Hematopoietic multipotent progenitor cell treated with erythropoietin and hydrocortisone succinate and interleukin-3 and kit ligand, for 15 days (in vitro differentiated cells): ENCODE data around the gene SEMA4D.

Experiments used
- DNase-seq: peaks from one replicate; pipeline ENCODE4 v3.0.0-alpha.2; 2015; ENCODE audit warnings: low spot score

Gene SEMA4D

DNA sequence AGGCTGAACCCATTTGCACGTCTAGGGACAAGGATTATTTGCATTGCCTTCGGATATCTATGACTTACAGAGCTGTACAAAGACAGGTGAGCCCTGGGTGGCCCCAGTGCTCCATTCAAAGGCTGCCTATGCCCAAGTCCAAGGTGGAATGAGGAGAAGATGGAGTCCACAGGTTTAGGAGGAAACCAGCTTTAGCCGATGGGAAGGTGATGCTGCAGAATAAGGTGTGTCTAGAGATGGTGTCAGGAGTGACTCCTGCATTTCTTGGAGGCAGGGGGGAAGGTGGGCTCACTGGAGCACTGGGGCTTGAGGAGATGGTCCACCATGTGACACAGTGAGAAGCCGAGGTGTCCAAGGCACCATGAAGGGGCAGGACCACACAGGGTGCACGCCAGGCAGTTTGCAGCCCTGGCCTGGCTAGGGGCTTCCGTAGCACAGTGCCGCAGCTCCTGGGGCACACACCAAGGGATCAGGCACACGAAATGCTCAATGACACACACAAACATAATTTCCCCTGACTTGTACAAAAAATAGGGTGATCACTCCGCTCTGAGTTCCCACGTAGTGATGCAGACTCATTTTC lies 32.1 kb downstream of the SEMA4D start:
- DNase-seq: no peak

DNA sequence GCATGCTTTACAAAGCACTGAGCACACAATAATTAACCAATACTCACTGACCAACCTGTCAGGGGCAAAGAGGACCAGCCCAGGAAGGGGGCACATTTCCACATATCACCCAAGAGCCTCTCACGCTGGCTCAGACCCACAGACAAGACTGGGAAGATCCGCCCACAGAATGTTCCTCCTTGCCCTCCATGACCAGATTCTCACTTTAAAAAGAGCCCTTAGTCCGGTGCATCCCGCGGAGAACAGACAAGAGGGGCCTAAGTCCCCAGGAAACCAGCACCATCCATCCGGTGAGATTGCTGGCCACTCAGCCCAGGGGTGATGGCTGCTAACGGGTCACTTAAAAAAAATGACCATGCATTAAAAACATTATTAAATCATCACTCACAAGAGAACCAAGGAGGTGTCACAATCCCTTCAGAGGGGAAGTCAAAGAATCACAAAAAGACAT lies 32.9 kb downstream of the SEMA4D start:
- no peak for DNase-seq

DNA sequence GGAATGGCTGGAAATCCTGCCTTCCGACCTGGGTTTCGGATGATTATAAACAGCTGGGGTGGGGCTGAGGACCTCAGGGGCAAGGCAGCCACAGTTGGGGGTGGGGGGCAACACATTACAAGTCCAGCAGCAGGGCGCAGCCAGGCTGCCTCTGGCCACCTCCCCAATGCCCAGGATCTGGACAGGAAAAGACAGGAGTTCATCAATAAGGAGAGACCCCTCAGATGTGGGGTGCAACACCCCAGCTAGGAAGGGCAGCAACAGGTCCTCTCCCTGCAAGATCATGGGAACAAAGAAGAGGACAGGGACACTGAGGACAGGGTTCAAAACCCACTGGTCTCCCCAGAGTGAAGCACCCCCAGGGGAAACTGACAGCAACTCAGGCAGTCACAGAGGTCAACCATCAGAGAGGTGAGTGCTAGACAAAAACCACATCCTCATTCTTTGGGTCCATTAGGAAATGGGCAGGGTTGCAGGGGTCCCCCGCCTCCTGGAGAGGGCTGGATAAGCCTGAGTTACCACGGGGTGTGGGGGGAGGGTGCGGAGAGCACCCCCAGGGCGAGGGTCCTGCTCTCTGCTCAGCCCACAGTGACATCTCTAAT lies 33.5 kb downstream of the SEMA4D start:
- DNase-seq: no peak

DNA sequence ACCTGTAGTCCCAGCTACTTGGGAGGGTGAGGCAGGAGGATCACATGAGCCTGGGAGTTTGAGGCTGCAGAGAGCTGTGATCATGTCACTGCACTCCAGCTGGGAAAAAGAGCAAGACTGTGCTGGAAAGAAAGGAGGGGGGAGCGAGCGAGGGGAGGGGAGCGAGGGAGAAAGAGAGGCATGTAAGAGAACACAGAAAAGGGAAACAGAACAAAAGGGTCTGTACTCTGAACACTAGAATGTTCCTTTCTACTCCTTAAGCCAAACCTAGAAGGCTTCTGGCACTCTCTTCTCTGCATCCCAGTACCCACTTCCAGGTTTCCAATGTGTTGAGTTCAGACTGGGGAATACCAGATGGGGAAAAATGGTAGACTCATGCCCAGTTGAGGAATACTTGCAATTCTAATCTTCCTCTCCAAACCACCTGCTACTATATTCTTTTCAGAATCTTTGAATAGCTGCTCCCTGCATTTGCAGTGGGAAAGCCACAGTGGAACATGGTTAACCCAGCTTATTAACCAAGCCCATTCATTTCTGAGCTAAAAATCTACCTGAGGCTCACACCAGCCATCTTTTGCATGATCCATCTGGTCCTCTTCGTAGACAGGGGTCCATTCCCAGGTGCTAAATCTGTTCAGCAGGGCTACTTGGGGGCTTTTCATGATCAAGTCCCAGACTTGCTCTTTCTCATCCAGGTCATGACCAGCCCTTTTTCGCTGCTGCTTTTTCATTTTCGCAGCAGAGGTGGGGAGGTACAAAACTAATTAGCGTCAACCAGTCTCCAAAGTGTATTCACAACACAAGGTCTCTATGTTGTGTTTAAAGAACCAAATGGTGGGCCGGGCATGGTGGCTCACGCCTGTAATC lies 34.9 kb downstream of the SEMA4D start:
- no peak for DNase-seq

DNA sequence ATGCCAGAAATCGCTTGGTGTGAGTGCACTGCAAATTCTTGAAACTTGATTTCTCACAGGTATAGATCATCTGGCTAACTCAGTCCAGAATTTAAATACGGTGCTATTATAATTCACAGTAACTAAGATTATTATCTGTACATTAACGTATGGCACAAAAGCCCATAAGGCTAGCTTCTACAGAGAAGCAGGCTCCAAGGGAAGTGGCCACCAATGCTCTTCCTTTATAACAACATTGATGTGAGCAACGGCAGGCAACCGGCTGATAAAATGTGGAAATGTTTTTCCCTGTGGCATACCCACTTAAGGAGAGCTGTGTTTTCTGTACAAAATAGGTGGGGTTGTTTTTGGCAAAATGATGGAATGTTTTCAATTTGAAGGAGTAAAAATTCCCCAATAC lies 35.7 kb downstream of the SEMA4D start:
- DNase-seq: no peak

DNA sequence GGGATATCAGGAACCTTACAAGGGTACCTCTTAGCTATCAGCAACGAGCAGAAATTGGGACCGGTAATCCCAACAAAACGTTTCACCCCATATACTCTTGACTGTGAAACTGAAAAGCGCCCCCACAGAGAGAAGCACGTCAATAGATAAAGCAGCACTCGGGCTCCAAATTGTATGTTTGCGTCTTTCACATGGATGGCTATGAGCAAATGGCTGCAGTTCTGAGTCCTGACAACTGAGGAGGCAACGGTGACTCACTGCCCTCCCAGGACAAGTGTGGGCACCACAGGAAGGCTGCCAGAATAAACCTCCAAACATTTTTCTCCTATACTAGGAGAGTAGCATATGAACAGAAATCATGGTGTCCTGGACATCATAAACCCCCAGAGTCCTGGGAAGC lies 36.6 kb downstream of the SEMA4D start:
- peak; percentile 61 for DNase-seq

DNA sequence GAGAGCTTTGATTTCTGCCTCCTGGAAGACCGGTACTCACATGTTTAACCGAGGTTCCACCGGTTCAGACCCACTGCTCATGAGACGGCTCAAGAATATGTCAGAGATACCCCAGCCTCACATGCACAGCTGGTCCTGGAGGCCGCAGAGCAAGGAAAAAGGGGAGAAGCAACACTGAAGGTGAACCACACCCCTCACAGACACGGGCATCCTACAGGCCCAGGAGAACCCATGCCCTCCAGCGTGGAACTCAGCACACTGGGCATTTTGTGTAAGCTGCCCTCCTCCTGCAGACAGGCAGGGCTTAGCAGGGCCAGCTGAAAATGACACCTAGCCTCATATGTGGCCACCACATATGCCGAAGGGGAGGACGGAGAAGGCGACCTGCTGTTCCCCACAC lies 37.4 kb downstream of the SEMA4D start:
- no peak for DNase-seq

DNA sequence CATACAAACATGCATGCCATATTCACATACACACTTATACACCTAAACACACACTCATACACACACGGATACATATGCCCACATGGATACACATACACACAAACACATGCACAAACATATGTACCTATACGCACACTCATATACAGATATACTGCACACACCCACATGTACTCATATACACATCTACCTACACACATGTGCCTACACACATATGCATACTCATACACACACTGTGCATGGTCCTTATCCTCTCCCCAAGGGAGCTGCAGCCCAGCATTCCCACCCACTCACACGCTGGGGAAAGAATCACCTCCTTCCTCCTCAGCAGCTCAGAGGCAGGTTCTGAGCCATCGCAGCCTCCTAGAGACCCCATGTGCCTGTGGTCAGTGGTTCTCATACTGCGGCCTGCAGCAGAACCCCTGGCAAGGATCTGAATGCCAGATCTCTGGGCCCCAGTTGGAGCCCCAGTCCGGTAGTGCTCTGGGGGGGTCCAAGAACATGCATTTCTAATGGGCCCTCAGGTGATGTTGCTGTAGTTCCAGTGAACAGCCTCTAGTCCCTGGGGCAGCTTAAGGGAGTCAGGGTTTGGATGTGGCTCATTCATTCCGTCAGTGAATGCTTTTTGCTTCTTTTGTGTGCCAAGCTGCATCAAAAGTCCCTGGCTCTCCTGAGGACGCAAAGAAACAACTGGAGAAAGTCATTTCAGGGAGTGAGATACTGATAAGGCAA lies 39.0 kb downstream of the SEMA4D start:
- no peak for DNase-seq

DNA sequence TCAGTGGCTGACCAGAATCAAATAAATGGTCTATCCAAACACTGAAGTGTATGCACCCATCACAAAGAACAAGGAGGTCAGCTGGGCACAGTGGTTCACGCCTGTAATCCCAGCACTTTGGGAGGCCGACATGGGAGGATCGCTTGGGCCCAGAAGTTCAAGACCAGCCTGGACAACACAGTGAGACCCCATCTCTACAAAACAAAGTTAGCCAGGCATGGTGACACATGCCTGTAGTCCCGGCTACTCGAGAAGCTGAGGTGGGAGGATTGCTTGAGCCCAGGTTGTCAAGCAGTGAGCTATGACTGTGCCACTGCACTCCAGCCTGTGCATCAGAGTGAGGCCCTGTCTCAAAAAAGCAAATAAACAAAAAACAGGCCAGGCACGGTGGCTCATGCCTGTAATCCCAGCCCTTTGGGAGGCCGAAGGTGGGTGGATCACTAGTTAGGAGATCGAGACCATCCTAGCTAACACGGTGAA lies 40.5 kb downstream of the SEMA4D start:
- DNase-seq: no peak

DNA sequence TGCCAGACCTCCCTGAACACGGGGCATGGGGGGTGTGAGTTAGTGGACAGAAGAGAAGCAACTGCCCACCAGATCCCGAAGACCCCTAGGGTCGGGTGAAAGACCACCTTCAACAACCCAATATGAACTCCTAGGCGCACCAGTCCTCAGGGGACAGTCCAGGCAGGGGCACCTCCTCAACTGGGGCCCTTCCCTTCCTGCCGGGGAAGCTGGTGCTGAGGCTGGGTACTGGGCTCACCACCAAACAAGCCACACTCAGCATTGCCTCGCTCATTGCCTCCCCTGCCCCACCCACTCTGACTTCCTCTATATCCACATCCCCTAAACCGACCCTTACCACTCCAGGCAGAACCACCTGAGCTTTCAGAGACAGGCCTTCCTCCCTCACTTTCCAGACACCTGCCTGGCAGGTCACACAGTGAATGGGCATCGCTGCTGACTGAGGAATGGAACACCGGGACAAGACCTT lies 42.5 kb downstream of the SEMA4D start:
- DNase-seq: no peak

DNA sequence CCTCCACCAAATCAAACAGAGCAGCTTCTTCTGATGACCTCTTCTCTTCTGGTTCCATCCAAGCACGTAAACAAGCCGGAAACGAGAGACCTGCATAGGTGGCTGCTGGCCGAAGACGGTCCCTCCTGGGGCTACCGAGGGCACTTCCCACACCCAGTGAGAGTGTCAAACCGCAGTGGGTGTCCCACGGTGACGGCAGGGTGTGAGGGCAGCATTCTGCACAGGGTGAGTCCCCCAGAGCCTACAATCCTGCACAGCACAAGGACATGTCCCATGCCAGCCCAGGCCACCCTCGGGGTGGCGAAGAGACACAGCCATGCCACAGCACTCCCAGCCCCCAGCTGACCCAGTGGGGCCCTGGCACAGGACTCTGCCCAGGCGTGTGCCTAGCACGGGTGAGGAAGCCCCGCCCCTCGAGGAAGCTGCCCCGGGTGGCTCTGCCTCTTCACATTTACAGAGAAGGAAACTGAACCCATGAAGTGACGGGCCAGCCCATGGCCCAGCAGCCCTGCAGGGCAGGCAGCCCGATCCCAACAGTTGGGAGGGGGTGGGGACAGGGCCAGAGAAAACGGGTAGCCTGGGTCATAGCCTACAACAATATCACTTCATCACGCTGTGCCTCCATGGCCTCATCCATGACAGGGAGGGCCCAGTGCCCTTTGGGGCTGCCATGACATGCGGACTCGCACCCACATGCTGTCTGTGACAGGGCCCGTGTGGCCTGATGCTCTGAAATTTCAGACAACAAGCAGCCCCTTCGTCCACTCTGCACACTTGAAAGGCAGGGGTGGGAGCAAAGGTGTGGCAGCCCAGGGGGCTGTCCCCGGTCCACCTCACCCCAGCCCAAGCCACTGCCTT lies 43.2 kb downstream of the SEMA4D start:
- no peak for DNase-seq

DNA sequence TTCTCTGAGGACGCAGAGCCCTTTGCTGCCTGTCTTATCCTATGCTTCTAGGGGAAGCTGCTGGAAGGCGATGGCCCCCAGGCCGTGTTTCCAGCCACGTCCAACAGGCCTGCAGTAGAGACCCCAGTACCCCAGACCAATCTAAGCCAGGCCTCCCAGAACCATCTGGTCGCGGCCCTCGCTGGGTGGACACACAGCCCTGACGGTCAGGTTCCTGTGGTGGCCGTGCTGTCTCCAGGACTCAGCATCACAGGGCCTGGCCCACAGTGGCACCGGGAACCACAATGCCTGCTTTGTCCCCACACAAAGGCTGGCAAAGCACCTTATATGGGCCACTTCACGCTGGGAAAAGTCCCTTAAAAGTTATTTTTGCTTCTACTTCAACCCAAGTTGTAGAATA lies 44.5 kb downstream of the SEMA4D start:
- DNase-seq: no peak

DNA sequence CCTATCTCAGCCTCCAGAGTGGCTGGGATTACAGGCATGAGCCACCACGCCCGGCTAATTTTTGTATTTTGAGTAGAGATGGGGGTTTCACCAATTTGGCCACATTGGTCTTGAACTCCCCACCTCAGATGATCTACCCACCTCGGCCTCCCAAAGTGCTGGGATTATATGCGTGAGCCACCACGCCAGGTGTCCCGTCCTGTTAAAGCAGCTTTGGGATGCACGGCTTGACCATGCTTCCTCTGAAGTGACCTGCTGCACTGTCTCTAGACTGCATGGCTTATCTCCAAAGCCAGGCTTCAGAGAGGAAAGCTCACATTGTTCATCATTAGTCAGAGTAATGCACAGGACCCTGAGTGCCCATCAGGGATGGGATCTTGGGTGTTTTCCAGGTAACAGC lies 45.4 kb downstream of the SEMA4D start:
- DNase-seq: no peak

DNA sequence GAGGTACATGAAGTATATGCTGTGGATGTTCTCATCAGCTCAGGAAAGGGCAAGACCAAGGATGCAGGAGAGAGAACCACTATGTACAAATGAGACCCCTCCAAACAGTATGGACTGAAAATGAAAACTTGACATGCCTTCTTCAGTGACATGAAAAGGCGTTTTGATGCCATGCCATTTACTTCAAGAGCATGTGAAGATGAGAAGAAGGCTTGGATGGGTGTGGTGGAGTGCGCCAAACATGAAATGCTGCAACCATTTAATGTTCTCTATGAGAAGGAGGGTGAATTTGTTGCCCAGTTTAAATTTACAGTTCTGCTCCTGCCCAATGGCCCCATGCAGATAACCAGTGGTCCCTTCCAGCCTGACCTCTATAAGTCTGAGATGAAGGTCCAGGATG lies 47.7 kb downstream of the SEMA4D start:
- no peak for DNase-seq

DNA sequence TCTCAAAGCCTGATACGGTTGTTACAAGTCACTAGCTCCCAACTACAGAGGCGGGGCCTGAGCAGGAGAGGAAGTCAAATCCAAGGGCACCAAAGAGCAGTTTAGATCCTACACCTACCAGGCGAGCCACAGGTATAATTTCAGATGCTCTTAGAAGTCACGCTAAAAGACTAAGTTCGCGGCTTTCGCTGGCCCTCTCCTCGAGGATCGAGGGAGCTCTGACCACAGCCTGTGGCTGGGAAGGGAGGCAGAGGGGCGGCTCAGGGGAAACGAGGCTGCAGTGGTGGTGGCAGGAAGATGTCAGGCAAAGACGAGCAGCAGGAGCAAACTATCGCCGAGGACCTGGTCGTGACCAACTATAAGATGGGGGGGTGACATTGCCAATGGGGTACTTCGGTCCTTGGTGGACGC lies 48.6 kb downstream of the SEMA4D start:
- no peak for DNase-seq

DNA sequence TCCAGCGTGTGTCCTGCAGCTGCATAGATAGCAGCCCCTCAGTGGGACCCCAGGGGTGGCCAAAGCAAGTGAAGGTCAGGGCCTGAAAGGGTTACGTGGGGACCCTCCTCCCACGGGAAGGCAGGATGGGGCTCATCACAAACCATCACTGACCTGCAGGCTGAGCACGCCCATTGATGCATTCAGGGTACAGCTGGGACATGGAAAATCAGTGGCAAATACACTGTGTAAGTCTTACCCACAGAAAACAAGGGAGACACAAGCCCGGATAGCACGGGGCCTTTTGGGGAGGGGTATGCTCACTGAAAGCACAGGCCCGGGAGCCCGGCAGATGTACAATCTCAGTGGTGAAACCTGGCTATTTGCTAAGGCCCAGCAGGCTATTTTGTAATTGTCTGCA lies 49.1 kb downstream of the SEMA4D start:
- DNase-seq: no peak

DNA sequence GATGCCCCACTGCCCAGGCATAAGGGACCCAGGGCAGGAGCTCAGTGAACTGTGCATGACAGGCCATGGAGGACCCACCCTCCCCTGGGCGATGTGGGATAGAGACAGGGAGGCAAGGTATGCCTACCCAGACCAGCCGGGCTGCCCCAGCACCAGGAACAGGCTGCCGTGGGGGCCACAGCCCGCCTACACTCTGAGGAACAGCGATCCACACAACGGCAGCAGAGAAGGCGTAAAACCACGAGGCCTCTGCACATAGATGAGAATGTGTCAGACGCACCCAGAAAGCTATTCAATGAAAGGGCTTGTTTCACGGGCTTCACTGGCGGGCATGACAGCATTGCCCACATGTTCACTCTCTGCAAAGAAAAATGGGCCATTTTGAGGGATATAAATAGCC lies 49.5 kb downstream of the SEMA4D start:
- no peak for DNase-seq

DNA sequence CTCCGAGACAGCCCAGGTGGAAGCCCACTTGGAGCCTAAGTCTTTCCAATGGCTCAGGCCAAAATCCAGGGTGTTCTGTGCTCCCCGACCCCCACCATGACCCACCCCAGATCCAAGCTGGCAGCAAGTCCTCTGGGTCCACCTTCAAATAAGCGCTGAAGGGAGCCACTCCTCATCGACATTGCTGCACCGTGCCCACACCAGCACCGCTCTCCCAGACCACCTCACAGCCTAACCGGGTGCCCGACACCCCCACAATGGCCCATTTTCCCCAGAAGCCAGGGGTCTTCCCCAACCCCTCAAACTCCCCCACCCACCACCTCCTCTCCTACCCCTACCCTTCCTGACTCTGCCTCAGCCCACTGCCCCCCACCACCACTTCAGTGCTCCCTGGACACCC lies 50.5 kb downstream of the SEMA4D start:
- no peak for DNase-seq

DNA sequence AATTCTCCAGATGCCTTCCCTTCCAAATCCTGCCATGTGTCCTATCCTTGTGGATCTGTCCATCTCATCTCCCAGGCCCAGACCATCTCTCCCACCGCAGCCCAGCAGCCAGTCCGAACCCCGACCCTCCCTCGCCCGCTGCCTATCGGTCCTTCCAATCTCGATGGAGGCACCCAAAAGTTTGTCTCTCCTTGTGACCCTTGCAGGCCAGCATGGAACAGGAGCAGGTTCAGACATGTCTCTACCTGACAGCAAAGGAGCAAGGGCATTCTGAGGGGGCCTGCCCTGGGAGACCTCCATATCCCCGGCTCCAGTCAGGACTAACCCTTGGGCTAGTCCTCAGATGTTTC lies 51.0 kb downstream of the SEMA4D start:
- DNase-seq: no peak

DNA sequence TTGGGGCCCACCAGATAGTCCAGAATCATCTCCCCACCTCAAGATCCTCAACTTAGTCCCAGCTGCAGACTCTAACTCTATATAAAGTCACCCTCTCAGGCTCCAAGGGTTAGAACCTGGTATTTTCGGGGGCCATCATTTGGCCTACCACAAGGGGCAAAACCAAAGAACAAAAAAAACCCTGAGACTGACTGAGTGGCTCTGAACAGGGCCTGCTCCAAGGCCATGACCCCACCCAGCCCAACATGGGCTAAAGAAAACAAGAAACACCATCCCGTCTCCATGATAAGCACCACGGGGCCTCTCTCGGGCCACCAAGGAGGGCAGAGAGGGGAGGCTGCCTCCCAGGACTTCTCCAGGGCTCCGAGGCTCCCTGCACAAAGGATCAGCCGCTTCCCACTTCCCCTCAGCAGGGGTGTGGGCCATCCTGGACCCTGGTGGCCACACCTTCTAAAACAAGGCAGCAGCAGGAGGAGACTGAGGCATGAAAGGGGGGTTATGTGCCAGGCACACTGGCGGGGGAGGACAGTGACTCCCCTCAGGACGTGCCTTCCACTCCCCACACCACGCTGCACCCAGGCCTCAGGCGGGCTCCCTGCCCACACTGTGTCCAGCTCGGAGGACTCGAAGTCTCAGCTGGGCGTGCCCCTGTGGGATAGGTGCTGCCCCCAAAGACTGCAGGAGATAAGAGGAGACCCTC lies 51.5 kb downstream of the SEMA4D start:
- peak; percentile 31 for DNase-seq

DNA sequence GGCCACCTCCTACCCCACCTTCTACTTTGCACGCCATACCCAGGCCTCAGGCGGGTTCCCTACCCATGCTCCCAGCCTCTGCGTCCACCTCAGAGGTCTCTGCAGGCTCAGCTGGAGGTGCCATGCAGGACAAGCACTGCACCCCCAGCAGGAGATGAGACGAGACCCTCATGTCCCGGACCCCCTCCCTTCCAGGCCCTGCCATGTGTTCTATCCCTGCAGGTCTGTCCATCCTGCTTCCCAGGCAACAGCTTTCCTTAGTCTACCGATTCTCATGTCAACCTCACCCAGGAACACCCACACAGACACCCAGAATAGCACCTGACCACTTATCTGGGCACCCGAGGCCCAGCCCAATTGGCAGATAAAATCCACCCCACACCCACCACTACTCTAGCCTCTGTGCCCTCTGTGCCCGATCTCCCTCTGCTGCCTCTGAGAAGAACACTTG lies 52.1 kb downstream of the SEMA4D start:
- peak; percentile 46 for DNase-seq
